Mucosa of rectum (tissue), 2 donors: ENCODE results near the gene CWF19L2.
"Not testable (repeated sequence)": the region's sequence is repeated elsewhere in the genome, so short reads cannot be mapped to it uniquely, and the experiment has no call there.

Experiments used
- H3K27ac ChIP-seq, 2 donors: one replicate each; pipeline ENCODE4 v1.7.0; 2013; ENCODE audit warnings: inconsistent platforms in 2 of 2, low read depth in 2 of 2, low read length in 2 of 2
- H3K27me3 ChIP-seq, 2 donors: one replicate each; pipeline ENCODE4 v1.7.0; 2013; ENCODE audit warnings: low read length in 2 of 2; ENCODE audit not compliant: control insufficient read depth in 2 of 2, insufficient read depth in 2 of 2
- H3K36me3 ChIP-seq, 2 donors: one replicate each; pipeline ENCODE4 v1.7.0; 2013; ENCODE audit warnings: low read length in 2 of 2; ENCODE audit not compliant: control insufficient read depth in 2 of 2, insufficient read depth in 2 of 2
- H3K4me1 ChIP-seq, 2 donors: one replicate each; pipeline ENCODE4 v1.7.0; 2013; ENCODE audit warnings: low read length in 2 of 2, mild to moderate bottlenecking in 1 of 2; ENCODE audit not compliant: control insufficient read depth in 2 of 2, insufficient read depth in 2 of 2
- H3K4me3 ChIP-seq, 2 donors: one replicate each; pipeline ENCODE4 v1.7.0; 2013; ENCODE audit warnings: low read length in 2 of 2
- H3K9ac ChIP-seq, 2 donors: one replicate each; pipeline ENCODE4 v1.7.0; 2013; ENCODE audit warnings: low read length in 2 of 2, low read depth in 1 of 2, mild to moderate bottlenecking in 1 of 2
- H3K9me3 ChIP-seq, 2 donors: one replicate each; pipeline ENCODE4 v1.7.0; 2013; ENCODE audit warnings: low read length in 2 of 2; ENCODE audit not compliant: control insufficient read depth in 2 of 2
- donor health status: healthy.
- donor health status: Normal muscosa, but diverticular disease.

Gene CWF19L2

DNA sequence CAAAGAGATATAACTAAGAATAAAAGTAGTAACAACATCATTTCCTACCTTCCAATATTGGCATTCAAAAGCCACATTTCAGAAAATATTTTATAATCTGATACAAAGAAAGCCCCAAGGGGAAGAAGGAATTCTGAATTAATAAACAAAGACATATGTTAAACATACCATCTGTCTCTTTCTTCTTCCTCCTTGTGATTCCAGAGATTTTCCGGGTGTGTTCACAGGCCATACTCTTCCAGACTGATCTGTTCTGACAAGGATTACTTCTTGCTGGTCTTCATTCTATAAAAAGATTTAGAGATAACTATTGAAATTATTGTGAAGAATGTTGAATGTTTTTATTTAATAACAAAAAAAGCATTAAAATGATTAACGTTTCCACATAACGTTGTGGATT, 65.0 kb downstream of the CWF19L2 start:
- H3K36me3 ChIP-seq, result peaks cover 6 to 15% of the 10 kb centered on the region in 2 donors

DNA sequence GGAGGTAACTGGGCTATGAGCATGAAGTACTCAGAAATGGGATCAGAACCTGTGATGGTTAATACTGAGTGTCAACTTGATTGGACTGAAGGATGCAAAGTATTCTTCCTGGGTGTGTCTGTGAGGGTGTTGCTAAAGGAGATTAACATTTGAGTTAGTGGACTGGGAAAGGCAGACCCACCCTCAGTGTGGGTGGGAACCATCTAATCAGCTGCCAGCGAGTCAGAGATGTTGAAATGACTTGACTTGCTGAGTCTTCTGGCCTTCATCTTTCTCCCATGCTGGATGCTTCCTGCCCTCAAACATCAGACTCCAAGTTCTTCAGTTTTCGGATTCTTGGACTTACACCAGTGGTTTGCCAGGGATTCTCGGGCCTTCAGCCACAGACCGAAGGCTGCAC, 66.9 kb downstream of the CWF19L2 start:
- H3K4me3 ChIP-seq, H3K9ac ChIP-seq, H3K27me3 ChIP-seq, H3K9me3 ChIP-seq, H3K27ac ChIP-seq, H3K4me1 ChIP-seq: not testable (repeated sequence)
- peaks cover 6 to 15% of the 10 kb centered on the region in 2 donors for H3K36me3 ChIP-seq

More for the DNA sequence above, 65.0 kb downstream of the CWF19L2 start:
- H3K9me3 ChIP-seq, result no peaks in the 10 kb centered on the region
- H3K27ac ChIP-seq, result no peak overlapping the region
- H3K4me3 ChIP-seq, result no peak overlapping the region
- no peak overlapping the region for H3K9ac ChIP-seq
- H3K4me1 ChIP-seq, result no peaks in the 10 kb centered on the region
- no peaks in the 10 kb centered on the region for H3K27me3 ChIP-seq

- no peak overlapping the region for H3K4me3 ChIP-seq
- H3K9ac ChIP-seq, result no peak overlapping the region
- no peaks in the 10 kb centered on the region for H3K27me3 ChIP-seq
- peaks cover 6 to 15% of the 10 kb centered on the region in 2 donors for H3K36me3 ChIP-seq
- H3K9me3 ChIP-seq, result no peaks in the 10 kb centered on the region
- H3K4me1 ChIP-seq, result no peaks in the 10 kb centered on the region
- no peak overlapping the region for H3K27ac ChIP-seq
These were observed 70.0 kb downstream of the CWF19L2 start for GRCh38 chr11:107387666-107388065.

DNA sequence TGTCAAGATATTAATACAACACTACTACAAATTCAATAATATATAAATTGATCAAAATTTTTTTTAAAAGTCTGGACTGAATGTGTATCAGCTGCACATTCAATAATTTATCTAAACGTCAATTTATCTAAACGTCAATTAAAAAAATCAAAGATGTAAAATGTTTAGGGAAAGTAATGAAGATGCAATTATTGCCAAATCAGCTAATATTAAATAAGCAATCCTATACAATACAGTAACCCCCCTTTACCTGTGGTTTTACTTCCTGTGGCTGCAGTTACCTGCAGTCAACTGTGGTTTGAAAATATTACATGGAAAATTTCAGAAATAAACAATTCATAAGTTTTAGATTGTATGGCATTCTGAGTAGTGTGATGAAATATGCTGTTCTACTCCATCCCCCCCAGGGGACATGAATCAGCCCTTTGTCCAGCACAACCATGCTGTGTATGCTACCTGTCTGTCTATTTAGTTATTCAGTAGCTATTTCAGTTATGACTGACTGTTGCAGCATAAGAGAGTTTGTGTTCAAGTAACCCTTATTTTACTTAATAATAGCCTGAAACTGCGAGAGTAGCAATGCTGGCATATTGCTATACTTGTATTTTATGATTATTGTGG, 72.2 kb downstream of the CWF19L2 start:
- H3K27me3 ChIP-seq, result no peaks in the 10 kb centered on the region
- no peak overlapping the region for H3K4me3 ChIP-seq
- H3K36me3 ChIP-seq, result peaks cover 4 to 6% of the 10 kb centered on the region in 2 donors
- no peaks in the 10 kb centered on the region for H3K9me3 ChIP-seq
- no peak overlapping the region for H3K9ac ChIP-seq
- no peak overlapping the region for H3K27ac ChIP-seq
- H3K4me1 ChIP-seq, result no peaks in the 10 kb centered on the region

DNA sequence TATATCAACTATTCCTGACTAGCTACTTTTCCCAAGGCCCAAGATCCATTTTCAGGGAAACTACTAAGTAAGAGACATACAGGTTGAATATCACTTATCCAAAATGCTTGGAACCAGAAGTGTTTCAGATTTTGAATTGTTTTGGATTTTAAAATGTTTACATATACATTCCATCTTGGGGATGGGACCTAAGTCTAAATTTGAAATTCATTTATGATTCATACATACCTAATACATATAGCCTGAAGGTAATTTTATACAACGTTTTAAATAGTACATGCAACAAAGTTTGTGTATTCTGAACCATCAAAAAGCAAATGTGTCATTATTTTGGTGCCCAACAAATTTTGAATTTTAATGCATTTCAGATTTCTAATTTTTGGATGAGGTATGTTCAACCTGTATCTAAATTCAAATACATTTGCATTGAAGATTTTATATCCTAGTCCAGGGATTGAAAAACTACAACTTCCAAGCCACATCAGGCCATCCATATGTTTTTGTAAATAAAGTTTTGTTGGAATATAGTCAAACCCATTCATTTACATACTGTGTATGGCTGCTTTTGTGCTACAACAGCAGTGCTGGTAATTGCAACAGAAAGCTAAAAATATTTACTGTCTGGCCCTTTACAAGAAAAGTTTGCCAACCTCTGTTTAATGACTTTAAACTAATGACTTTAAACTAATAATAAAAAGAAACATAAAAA, 73.3 kb downstream of the CWF19L2 start:
- Histone ChIP-seq H3K4me1 (no peaks in the 10 kb centered on the region), H3K9ac (no peak overlapping the region), H3K36me3 (peaks cover 3% of the 10 kb centered on the region in 2 donors), H3K27ac (no peak overlapping the region), H3K4me3 (no peak overlapping the region), H3K9me3 (no peaks in the 10 kb centered on the region), H3K27me3 (no peaks in the 10 kb centered on the region)

- no peak overlapping the region for H3K27ac ChIP-seq
- H3K9ac ChIP-seq, result no peak overlapping the region
- no peaks in the 10 kb centered on the region for H3K36me3 ChIP-seq
- no peaks in the 10 kb centered on the region for H3K9me3 ChIP-seq
- H3K4me3 ChIP-seq, result no peak overlapping the region
- H3K4me1 ChIP-seq, result no peaks in the 10 kb centered on the region
- no peaks in the 10 kb centered on the region for H3K27me3 ChIP-seq
These were observed 85.2 kb downstream of the CWF19L2 start for GRCh38 chr11:107372439-107372838.

- no peak overlapping the region for H3K27ac ChIP-seq
These were observed 87.2 kb downstream of the CWF19L2 start for GRCh38 chr11:107370390-107370789.

DNA sequence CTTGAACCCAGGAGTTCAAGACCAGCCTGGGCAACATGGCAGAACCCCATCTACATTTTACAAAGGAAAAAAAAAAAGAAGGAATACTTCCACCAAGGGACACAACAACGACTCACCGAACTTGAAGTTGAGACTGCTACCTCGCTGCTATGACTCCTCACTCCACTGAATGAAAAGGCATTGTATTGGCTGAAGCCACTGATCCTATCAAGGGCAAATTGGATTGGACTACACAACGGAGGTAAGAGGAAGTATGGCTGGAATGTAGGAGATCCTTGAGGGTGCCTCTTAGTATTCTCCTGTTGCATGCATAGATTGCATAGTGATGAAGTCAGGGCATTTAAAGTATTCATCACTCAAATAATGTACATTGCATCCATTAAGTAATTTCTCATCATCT, 97.9 kb downstream of the CWF19L2 start:
- no peak overlapping the region for H3K27ac ChIP-seq
- H3K36me3 ChIP-seq, result no peaks in the 10 kb centered on the region
- no peaks in the 10 kb centered on the region for H3K9me3 ChIP-seq
- no peaks in the 10 kb centered on the region for H3K4me1 ChIP-seq
- no peak overlapping the region for H3K9ac ChIP-seq
- no peaks in the 10 kb centered on the region for H3K27me3 ChIP-seq
- H3K4me3 ChIP-seq, result no peak overlapping the region

More at GRCh38 chr11:107370390-107370789, 87.2 kb downstream of the CWF19L2 start:
- no peaks in the 10 kb centered on the region for H3K4me1 ChIP-seq
- no peak overlapping the region for H3K4me3 ChIP-seq
- H3K9ac ChIP-seq, result no peak overlapping the region
- no peaks in the 10 kb centered on the region for H3K36me3 ChIP-seq
- no peaks in the 10 kb centered on the region for H3K9me3 ChIP-seq
- no peaks in the 10 kb centered on the region for H3K27me3 ChIP-seq

DNA sequence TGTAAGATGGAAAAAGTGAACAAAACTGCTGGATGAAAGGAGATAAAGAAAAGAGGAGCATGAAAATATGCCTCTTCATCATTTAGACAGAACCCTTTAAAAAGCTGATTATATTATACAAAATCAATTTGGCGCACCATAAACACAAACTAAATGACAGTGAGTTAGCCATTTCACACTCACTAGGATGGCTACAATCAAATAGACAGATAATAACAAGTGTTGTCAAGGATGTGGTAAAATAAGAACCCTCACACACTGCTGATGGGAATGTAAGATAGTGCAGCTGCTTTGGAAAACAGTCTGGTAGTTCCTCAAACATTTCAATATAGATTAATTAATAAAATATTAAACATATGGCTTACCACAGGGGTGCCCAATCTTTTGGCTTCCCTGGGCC, 99.7 kb downstream of the CWF19L2 start:
- Histone ChIP-seq H3K9ac (no peak overlapping the region), H3K27ac (no peak overlapping the region), H3K4me1 (no peaks in the 10 kb centered on the region)

GRCh38 chr11:107354780-107355179, 102.8 kb downstream of the CWF19L2 start:
- Histone ChIP-seq H3K27ac (no peak overlapping the region), H3K4me3 (no peak overlapping the region), H3K4me1 (no peaks in the 10 kb centered on the region), H3K36me3 (peaks cover 2 to 8% of the 10 kb centered on the region in 2 donors), H3K9ac (no peak overlapping the region), H3K27me3 (no peaks in the 10 kb centered on the region), H3K9me3 (no peaks in the 10 kb centered on the region)

More for the DNA sequence above, 99.7 kb downstream of the CWF19L2 start:
- no peak overlapping the region for H3K4me3 ChIP-seq
- no peaks in the 10 kb centered on the region for H3K9me3 ChIP-seq
- H3K27me3 ChIP-seq, result no peaks in the 10 kb centered on the region
- H3K36me3 ChIP-seq, result no peaks in the 10 kb centered on the region
